Stimulated activated CD4-positive, alpha-beta T cell treated with anti-CD3 and anti-CD28 coated beads, Interleukin-12 subunit alpha, Interleukin-12 subunit beta, amount 100 ng/mL, for 48 hours (primary cell): ENCODE results near the gene ZNF394.
"Not testable (repeated sequence)": the region's sequence is repeated elsewhere in the genome, so short reads cannot be mapped to it uniquely, and the experiment has no call there.

Experiments
- DNase-seq, 3 donors: peaks; one replicate each; pipeline ENCODE4 v3.0.0-alpha.2; 2020; ENCODE audit warnings: low read depth in 2 of 3, low spot score in 1 of 3

The ZNF394 gene

GRCh38 chr7:99499721-99500636, at the start of gene ZNF394:
TSS of gene ZNF394 (minus strand) at chr7:99500281. CDS start at chr7:99500093, 188 bp downstream.
- peak; percentile 73 to 87 (median 86) for DNase-seq

- not testable (repeated sequence) for DNase-seq
Observed at GRCh38 chr7:99549545-99549944, 49.5 kb upstream of the ZNF394 start.

- DNase-seq = not testable (repeated sequence)
Observed at GRCh38 chr7:99545308-99545707, 45.2 kb upstream of the ZNF394 start.

- no peak for DNase-seq
Observed at GRCh38 chr7:99543916-99544315, 43.8 kb upstream of the ZNF394 start.

- DNase-seq = no peak
Observed at GRCh38 chr7:99543081-99543671, 43.1 kb upstream of the ZNF394 start.

GRCh38 chr7:99541212-99541611, 41.1 kb upstream of the ZNF394 start:
- no peak for DNase-seq

- no peak for DNase-seq
Observed at GRCh38 chr7:99540542-99540941, 40.5 kb upstream of the ZNF394 start.

- no peak for DNase-seq
Observed at GRCh38 chr7:99539213-99539811, 39.2 kb upstream of the ZNF394 start.

GRCh38 chr7:99535667-99536066, 35.6 kb upstream of the ZNF394 start:
- DNase-seq = no peak

- no peak for DNase-seq
Observed at GRCh38 chr7:99531354-99531765, 31.3 kb upstream of the ZNF394 start.

- DNase-seq = peak in 1 of 3 donors; percentile 5
Observed at GRCh38 chr7:99525713-99526440, 25.8 kb upstream of the ZNF394 start.

- no peak for DNase-seq
Observed at GRCh38 chr7:99521399-99521798, 21.3 kb upstream of the ZNF394 start.

GRCh38 chr7:99514050-99514449, 14.0 kb upstream of the ZNF394 start:
- no peak for DNase-seq

- DNase-seq = no peak
Observed at GRCh38 chr7:99505324-99505662, 5.2 kb upstream of the ZNF394 start.

- peak; percentile 97 to 98 (median 97) for DNase-seq
Observed at GRCh38 chr7:99504603-99505323, 4.7 kb upstream of the ZNF394 start, which contains the start of gene ZKSCAN5. TSS of gene ZKSCAN5 (plus strand) at chr7:99504662. CDS start at chr7:99506045, 1,383 bp downstream.

- no peak for DNase-seq
Observed at GRCh38 chr7:99504281-99504602, 4.2 kb upstream of the ZNF394 start.

GRCh38 chr7:99501236-99501635, 1.2 kb upstream of the ZNF394 start:
- peak in 1 of 3 donors; percentile 13 for DNase-seq

GRCh38 chr7:99500637-99501009, 542 bp upstream of the ZNF394 start:
- no peak for DNase-seq

- no peak for DNase-seq
Observed at GRCh38 chr7:99499371-99499720, 735 bp downstream of the ZNF394 start.

GRCh38 chr7:99498546-99498944, 1.5 kb downstream of the ZNF394 start:
- DNase-seq = no peak
